K562 (cell line): ENCODE results near the gene SCNN1A. TPM values are rescaled to one million over a fixed set of nuclear protein-coding genes. Genes with fewer than 3 reads are reported as not detected.
A peak's percentile ranks its signal among the peaks of the same experiment; 100 is the strongest.

Experiments
- ATAC-seq: fragments of 200-7000 bp; cut with Tn5 transposase; 3 replicates; pipeline ENCODE4 v1.9.1; 2020; ENCODE audit warnings: moderate library complexity
- BruUV-seq: library from RNA; stranded (reverse); fragments of 400-500 nt; replicated peaks from 2 replicates; lab custom pipeline; 2021; lab: Mats Ljungman, UMichigan
- CTCF ChIA-PET: fragments of 300-600 bp; formaldehyde crosslinking; extraction: SDS; loops from one replicate; lab custom pipeline; 2021; ENCODE audit warnings: low intra/inter-chr PET ratio; lab: Yijun Ruan, JAX
- POLR2A ChIA-PET: fragments of 300-600, 350-650 bp; sonication (Branson Sonifier 250); formaldehyde crosslinking; extraction: SDS; loops from one replicate; lab custom pipeline; 2021; ENCODE audit warnings: antibody characterized with exemption, inconsistent platforms; lab: Yijun Ruan, JAX
- DNase-seq, 4 experiments: peaks; one replicate each; pipeline versions ENCODE4 v3.0.0 to v3.0.0-alpha.2; 2011 to 2018; ENCODE audit warnings: low spot score in 3 of 4, mixed read lengths in 3 of 4; ENCODE audit errors: extremely low read depth in 1 of 4
- FAIRE-seq: peaks from 2 replicates; lab custom pipeline; 2011; peaks lifted over from hg19 to GRCh38; lab: Jason Lieb, UNC
- H2AFZ ChIP-seq: 2 replicates; pipeline ENCODE4 v1.6.0; 2011; ENCODE audit warnings: low read depth, low read length, control low read depth, inconsistent platforms
- H3K27ac ChIP-seq: fragments of 200-600 bp; 3 replicates; pipeline ENCODE4 v1.8.0; 2011; ENCODE audit warnings: low read depth, mild to moderate bottlenecking, control low read depth, inconsistent platforms, low read length, moderate library complexity, mixed read lengths; ENCODE audit errors: extremely low read depth
- H3K27me3 ChIP-seq, 2 experiments: fragments of 300-600 bp in 1 of 2; 2 replicates in 1 of 2; 3 replicates in 1 of 2; pipeline versions ENCODE4 v1.6.0 to v1.8.0; 2011; ENCODE audit warnings: inconsistent platforms in 2 of 2, low read length in 2 of 2, mild to moderate bottlenecking in 1 of 2, mixed read lengths in 1 of 2, moderate library complexity in 1 of 2; ENCODE audit not compliant: control insufficient read depth in 2 of 2, insufficient read depth in 2 of 2
- H3K36me3 ChIP-seq: fragments of 300-600 bp; 3 replicates; pipeline ENCODE4 v1.8.0; 2011; ENCODE audit warnings: mild to moderate bottlenecking, low read length, inconsistent platforms; ENCODE audit not compliant: control insufficient read depth, insufficient read depth
- H3K4me1 ChIP-seq, 2 experiments: fragments of 200-600 bp in 1 of 2; replicated peaks in 1 of 2; 2 replicates in 1 of 2; 3 replicates in 1 of 2; pipeline versions ENCODE4 v1.5.1 to v1.8.0; 2011; ENCODE audit warnings: inconsistent platforms in 2 of 2, low read length in 2 of 2, mild to moderate bottlenecking in 1 of 2, mixed read lengths in 1 of 2, moderate library complexity in 1 of 2; ENCODE audit not compliant: control insufficient read depth in 2 of 2, insufficient read depth in 2 of 2
- H3K4me2 ChIP-seq: 2 replicates; pipeline ENCODE4 v1.6.1; 2011; ENCODE audit warnings: low read length, control low read depth, inconsistent platforms, mixed read lengths; ENCODE audit not compliant: insufficient read depth
- H3K4me3 ChIP-seq: fragments of 200-600 bp; sonication (generic), shearing (Covaris generic); 2 replicates; pipeline ENCODE4 v1.5.1; 2016; ENCODE audit warnings: control low read depth, inconsistent platforms
- H3K79me2 ChIP-seq: fragments of 200-600 bp; 3 replicates; pipeline ENCODE4 v1.8.0; 2011; ENCODE audit warnings: low read length, inconsistent platforms; ENCODE audit not compliant: control insufficient read depth, insufficient read depth
- H3K9ac ChIP-seq, 2 experiments: 2 replicates each; pipeline versions ENCODE4 v1.6.0 to v1.6.1; 2011; ENCODE audit warnings: low read depth in 2 of 2, low read length in 2 of 2, control low read depth in 1 of 2, inconsistent platforms in 1 of 2, mild to moderate bottlenecking in 1 of 2, mixed read lengths in 1 of 2; ENCODE audit not compliant: insufficient read depth in 1 of 2
- H3K9me1 ChIP-seq: one replicate; pipeline ENCODE4 v1.6.0; 2011; ENCODE audit warnings: inconsistent platforms, mild to moderate bottlenecking, low read length, moderate library complexity; ENCODE audit not compliant: control insufficient read depth, insufficient read depth
- H3K9me3 ChIP-seq: replicated peaks from 2 replicates; pipeline ENCODE4 v1.5.1; 2011; ENCODE audit warnings: low read depth, low read length, inconsistent platforms; ENCODE audit not compliant: control insufficient read depth, insufficient read depth
- H4K20me1 ChIP-seq: replicated peaks from 2 replicates; pipeline ENCODE4 v1.6.1; 2011; ENCODE audit warnings: low read length, inconsistent platforms, mixed read lengths; ENCODE audit not compliant: control insufficient read depth, insufficient read depth
- BHLHE40 ChIP-seq: IDR thresholded peaks from 2 replicates; pipeline ENCODE4 v1.6.1; 2011; ENCODE audit warnings: low read length, improper control_type of control experiment
- COPS2 ChIP-seq: fragments of 450-650 bp; conservative IDR thresholded peaks from 2 replicates; pipeline ENCODE4 v1.6.1; 2016; ENCODE audit warnings: mild to moderate bottlenecking, moderate library complexity
- MBD2 ChIP-seq: sonication (generic); IDR thresholded peaks from 2 replicates; pipeline ENCODE4 v1.6.1; 2016; ENCODE audit warnings: low read depth, borderline replicate concordance
- TAF15 ChIP-seq: fragments of 200-400 bp; formaldehyde crosslinking; IDR thresholded peaks from 2 replicates; pipeline ENCODE4 v1.6.1; 2017; ENCODE audit warnings: mild to moderate bottlenecking, low read depth, low read length, moderate library complexity
- WGBS: fragments of 100-300 bp; shearing (Covaris generic); methylation state at CpG from one replicate; pipeline ENCODE4 v1.1.6; 2016; ENCODE audit warnings: low coverage, mixed read lengths; ENCODE audit not compliant: insufficient coverage; ENCODE audit errors: missing lambda C conversion rate; 5-methylcytosine and 5-hydroxymethylcytosine counted together
- in situ Hi-C: fragments of 300-500 bp; cut with MboI; formaldehyde crosslinking; loops from 4 replicates; pipeline ENCODE4 v1.15.0; 2018; ENCODE audit warnings: inconsistent platforms, mixed read lengths
- intact Hi-C: fragments of 100-400 bp; cut with micrococcal nuclease; formaldehyde crosslinking; loops from 2 replicates; pipeline ENCODE4 v1.14.2; 2022
- polyA plus RNA-seq, 8 experiments: library from polyadenylated mRNA; depleted of rRNA in 4 of 8; stranded (reverse) in 5 of 8; unstranded in 3 of 8; fragments of >200 nt; fragmentation: Nextera tagmentation in 2 of 8; fragmentation: Illumina TruSeq in 1 of 8; extraction: Ambion mirVana in 2 of 8; extraction: Trizol in 1 of 8; gene quantifications; 2 replicates each; pipeline versions ENCODE4 v1.2.1 to v1.2.3, GENCODE V29; 2011 to 2014; ENCODE audit warnings: inconsistent platforms in 1 of 8, missing spikeins in 1 of 8
- total RNA-seq, 7 experiments: library from RNA; depleted of rRNA in 6 of 7; stranded (reverse); fragments of >200 nt in 6 of 7; fragmentation: Illumina TruSeq in 2 of 7; extraction: Trizol in 2 of 7; gene quantifications; 2 replicates each; pipeline versions ENCODE4 v1.2.1 to v1.2.3, GENCODE V29; 2011 to 2021; ENCODE audit warnings: low replicate concordance in 1 of 7
- TF ChIP-seq, protein P1 (sequence below): fragments of 250-450 bp; sonication (Bioruptor Pico); IDR thresholded peaks from 2 replicates; pipeline ENCODE4 v1.4.0; 2020; ENCODE audit warnings: mild to moderate bottlenecking, moderate library complexity

SCNN1A gene
- total and polyA plus RNA-seq, 9 of the 15 experiments (the other 6 are each of a cell fraction or from before 2014, with no cell fraction given), result 0.15 to 0.49 (median 0.32) TPM; not detected in 5

DNA sequence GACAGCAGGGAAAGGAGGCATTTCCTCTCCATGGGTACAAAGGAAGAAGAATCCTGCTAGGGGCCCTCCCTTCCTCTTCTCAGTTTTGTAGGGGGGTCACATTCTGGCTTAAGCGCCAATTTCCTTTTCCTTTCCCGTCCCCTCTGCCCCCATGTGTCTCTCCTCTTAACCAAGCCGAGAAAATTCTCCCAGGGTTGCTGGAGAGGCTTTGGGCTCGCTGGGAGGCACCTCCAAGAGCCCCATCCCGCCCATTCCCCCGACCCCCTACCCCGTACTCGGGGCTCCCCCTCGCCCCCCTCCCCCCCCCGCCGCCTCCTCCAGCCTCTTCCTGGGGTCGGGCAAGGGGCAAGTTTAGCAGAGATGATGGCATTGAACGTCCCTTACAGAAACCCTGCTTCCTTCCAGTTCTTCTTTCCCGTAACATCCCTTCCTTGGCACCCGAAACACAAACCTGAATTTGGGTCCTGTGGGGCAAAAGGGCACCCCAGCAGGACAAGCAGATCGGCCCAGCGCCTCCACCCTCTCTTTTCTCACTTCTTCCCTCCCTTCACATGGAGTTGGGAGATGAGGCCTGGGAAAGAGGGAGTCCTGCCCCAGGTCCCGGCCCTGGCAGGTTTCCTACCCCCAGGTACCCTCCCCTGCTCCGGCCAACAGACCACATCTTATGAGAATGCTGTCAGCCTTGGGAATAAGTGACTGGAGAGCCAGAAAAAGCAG, 51.2 kb downstream of the SCNN1A start:
- no peak for FAIRE-seq
- peaks cover 16 to 19% of the 10 kb centered on the region in 2 experiments; a peak in 4 of 5 replicates for H3K4me1 ChIP-seq
- no peaks in the 10 kb centered on the region for H3K9me1 ChIP-seq
- no peak for TF ChIP-seq MBD2
- no peak for TF ChIP-seq TAF15
- TF ChIP-seq, protein P1, sequence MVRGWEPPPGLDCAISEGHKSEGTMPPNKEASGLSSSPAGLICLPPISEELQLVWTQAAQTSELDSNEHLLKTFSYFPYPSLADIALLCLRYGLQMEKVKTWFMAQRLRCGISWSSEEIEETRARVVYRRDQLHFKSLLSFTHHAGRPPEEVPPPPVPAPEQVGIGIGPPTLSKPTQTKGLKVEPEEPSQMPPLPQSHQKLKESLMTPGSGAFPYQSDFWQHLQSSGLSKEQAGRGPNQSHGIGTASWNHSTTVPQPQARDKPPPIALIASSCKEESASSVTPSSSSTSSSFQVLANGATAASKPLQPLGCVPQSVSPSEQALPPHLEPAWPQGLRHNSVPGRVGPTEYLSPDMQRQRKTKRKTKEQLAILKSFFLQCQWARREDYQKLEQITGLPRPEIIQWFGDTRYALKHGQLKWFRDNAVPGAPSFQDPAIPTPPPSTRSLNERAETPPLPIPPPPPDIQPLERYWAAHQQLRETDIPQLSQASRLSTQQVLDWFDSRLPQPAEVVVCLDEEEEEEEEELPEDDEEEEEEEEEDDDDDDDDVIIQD (CRISPR knock-in tag), result no peak
- TF ChIP-seq COPS2, result no peak
- no peak for TF ChIP-seq BHLHE40
- H2AFZ ChIP-seq, result peak overlapping the region; percentile 89
- in situ Hi-C loops (no loop called here), intact Hi-C loops (loop anchor here (10.0 kb wide), 1 partner anchor 211 kb away; the partner anchor contains the start of gene GAPDH)
- peak overlapping the region; percentile 60; the same call in 1 of the 2 replicates for H3K4me2 ChIP-seq
- H3K9me3 ChIP-seq, result no peaks in the 10 kb centered on the region
- peak overlapping the region; percentile 56 to 81; a peak in 3 of 4 replicates for H3K9ac ChIP-seq
- no TSS peak for BruUV-seq
- no peaks in the 10 kb centered on the region; a peak in 1 of 5 replicates for H3K27me3 ChIP-seq
- WGBS, result 85% methylated on average over 4 of the region's 19 CpGs
- H3K36me3 ChIP-seq, result peaks cover 8% of the 10 kb centered on the region; the same call in 1 of the 3 replicates
- H3K27ac ChIP-seq, result peak overlapping the region; percentile 69; the same call in 1 of the 3 replicates
- POLR2A ChIA-PET, result interaction anchor here (1.1 to 1.7 kb wide), 3 partner anchors 12 to 146 kb away, joined by 3 to 9 read pairs (median 6); partner anchors contain the start of genes TNFRSF1A and VAMP1
- CTCF ChIA-PET, result interaction anchor here (2.7 kb wide), 1 partner anchor 142 kb away, joined by 9 read pairs; no protein-coding TSS in a partner anchor
- H4K20me1 ChIP-seq, result no peaks in the 10 kb centered on the region
- H3K4me3 ChIP-seq, result no peak overlapping the region
- no peak for DNase-seq
- no peaks in the 10 kb centered on the region for H3K79me2 ChIP-seq
- no peak for ATAC-seq
